Middle frontal gyrus (tissue), 1 donor: ENCODE data around the gene SETDB1.
"Not testable (repeated sequence)": the region's sequence is repeated elsewhere in the genome, so short reads cannot be mapped to it uniquely, and the experiment has no call there.

ENCODE experiments used
- DNase-seq: peaks from one replicate; pipeline ENCODE4 v3.0.0-alpha.2; 2015; ENCODE audit warnings: low spot score; ENCODE audit errors: extremely low spot score

SETDB1 gene

DNA sequence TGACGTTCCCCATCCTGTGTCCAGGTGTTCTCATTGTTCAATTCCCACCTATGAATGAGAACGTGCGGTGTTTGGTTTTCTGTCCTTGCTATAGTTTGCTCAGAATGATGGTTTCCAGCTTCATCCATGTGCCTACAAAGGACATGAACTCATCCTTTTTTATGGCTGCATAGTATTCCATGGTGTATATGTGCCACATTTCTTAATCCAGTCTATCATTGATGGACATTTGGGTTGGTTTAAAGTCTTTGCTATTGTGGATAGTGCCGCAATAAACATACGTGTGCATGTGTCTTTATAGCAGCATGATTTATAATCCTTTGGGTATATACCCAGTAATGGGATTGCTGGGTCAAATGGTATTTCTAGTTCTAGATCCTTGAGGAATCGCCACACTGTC is 2.6 kb downstream of the SETDB1 start:
- not testable (repeated sequence) for DNase-seq

DNA sequence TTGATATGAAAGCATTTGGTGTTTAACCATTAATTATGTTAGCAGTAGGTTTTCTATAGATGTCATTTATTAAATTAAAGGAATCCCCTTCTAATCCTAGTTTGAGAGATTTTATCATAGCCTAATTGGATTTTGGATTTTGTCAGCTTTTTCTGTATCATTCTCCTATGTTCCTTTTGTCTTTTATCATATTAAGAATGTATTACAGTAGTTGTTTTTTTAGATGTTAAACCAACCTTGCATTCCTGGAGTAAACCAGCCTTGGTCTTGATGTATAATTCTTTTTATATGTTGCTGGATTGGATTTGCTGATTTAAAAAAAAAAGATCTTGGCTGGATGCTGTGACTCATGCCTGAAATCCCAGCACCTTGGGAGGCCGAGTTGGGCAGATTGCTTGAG is 5.6 kb downstream of the SETDB1 start:
- DNase-seq: no peak

DNA sequence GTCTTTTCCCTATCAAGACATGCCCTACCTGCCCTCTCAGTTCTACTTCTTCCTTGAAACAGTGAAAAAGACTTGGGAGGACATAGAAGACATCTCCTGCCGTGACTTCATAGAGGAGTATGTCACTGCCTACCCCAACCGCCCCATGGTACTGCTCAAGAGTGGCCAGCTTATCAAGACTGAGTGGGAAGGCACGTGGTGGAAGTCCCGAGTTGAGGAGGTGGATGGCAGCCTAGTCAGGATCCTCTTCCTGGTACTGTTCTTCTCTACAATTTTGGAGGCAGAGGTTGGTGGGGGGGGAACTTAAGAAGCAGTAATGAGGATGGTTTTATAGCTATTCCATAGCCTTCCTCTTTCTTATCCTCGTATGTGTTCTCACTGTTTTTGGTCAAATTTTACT is 18.7 kb downstream of the SETDB1 start:
- DNase-seq: no peak

- DNase-seq: no peak
Measured at GRCh38 chr1:150954708-150955107, 28.5 kb downstream of the SETDB1 start.

GRCh38 chr1:150955280-150955679 is 29.1 kb downstream of the SETDB1 start:
- DNase-seq: no peak

GRCh38 chr1:150957666-150958065 is 31.5 kb downstream of the SETDB1 start:
- DNase-seq: no peak

- DNase-seq: no peak
Measured at GRCh38 chr1:150960646-150961045, 34.5 kb downstream of the SETDB1 start.

DNA sequence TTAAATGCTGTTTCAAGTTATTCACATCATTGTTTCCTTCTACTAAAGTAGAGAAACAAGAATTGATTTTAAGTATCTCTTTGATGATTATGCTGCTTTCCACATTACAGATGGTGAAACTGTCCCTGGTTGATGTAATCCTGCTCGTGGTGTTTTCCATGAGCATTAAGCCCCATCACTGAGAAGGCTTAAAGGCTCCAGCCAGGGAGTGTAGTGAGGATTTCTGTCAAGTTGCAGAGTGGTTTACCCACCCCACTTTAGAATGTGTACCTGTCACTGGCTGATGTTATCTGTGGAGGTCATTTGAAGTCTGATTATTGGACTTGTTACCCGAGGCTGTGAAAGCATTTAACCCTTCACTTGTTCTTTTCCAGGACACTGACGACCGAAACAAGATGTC is 35.6 kb downstream of the SETDB1 start:
- DNase-seq: no peak

GRCh38 chr1:150963321-150964163 is 37.4 kb downstream of the SETDB1 start:
- no peak for DNase-seq

DNA sequence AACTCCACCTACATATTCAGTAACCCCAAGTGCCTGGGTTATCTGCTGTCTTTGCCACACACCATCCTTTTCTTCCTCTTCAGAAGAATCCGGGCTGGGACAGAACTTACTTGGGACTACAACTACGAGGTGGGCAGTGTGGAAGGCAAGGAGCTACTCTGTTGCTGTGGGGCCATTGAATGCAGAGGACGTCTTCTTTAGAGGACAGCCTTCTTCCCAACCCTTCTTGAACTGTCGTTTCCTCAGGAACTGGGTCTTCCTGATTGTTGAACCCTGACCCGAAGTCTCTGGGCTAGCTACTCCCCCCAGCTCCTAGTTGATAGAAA is 38.0 kb downstream of the SETDB1 start:
- DNase-seq: no peak

GRCh38 chr1:150965605-150966004 is 39.4 kb downstream of the SETDB1 start:
- no peak for DNase-seq

DNA sequence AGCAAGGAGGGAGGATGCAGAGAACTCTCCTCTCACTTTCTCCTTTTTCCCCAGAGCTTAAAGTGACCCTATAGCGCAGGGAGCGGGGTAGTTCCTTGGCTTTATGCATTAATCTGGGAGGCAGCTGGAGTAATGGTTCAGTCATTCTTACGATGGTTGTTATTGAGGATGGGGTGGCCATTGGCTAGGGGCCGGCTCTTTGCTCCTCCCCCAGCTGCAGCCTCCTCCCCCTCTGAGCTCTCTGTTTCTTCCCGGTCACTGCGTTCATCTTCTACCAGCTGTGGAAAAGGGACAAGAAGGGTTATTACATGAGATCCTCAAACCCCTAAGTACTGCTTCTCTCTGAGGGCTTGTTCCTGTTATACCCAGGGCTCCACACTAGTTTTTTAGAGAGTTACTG is 39.8 kb downstream of the SETDB1 start:
- no peak for DNase-seq

DNA sequence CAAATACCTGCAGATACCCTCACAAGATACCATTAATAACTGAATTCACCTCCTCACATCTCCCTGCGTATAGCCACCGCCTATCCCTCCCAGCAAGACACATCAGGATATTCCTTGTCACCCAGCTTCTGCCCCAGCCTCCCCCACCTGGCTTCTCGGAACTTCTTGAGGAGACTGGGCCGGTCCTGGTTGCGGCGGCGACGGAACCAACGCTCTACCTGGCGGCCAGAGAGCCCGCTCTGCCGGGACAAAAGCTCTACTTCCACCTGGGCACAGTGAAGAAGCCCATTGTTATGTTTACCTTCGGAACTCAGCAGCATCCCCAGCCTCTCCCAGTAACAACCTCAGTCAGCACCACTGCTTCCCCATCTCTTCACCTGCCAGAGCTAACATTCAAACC is 41.8 kb downstream of the SETDB1 start:
- no peak for DNase-seq

DNA sequence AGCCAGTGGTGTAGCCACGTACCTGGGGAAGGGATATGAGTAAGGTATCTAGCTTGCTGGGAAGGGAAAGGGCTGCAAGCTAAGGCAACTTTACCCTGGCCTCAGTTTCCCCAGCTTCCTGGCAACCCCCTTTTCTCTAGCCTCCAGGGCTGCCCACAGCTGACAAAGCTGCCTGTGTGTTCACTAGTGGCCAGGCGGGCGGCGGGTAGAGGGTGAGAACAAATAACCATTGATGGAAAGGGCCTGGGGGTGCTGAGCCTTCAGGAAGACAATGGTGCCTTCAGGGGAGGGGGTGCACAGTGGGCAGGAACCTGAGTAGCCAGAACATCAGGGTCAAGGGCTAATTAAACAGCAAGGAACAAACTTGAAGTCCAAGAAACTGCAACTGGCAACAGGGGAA is 42.3 kb downstream of the SETDB1 start:
- no peak for DNase-seq

- no peak for DNase-seq
Measured at GRCh38 chr1:150969626-150970025, 43.5 kb downstream of the SETDB1 start.

- no peak for DNase-seq
Measured at GRCh38 chr1:150970808-150971582, 44.8 kb downstream of the SETDB1 start.

- DNase-seq: no peak
Measured at GRCh38 chr1:150971583-150972416, 45.6 kb downstream of the SETDB1 start.

- no peak for DNase-seq
Measured at GRCh38 chr1:150972417-150972940, 46.3 kb downstream of the SETDB1 start.

DNA sequence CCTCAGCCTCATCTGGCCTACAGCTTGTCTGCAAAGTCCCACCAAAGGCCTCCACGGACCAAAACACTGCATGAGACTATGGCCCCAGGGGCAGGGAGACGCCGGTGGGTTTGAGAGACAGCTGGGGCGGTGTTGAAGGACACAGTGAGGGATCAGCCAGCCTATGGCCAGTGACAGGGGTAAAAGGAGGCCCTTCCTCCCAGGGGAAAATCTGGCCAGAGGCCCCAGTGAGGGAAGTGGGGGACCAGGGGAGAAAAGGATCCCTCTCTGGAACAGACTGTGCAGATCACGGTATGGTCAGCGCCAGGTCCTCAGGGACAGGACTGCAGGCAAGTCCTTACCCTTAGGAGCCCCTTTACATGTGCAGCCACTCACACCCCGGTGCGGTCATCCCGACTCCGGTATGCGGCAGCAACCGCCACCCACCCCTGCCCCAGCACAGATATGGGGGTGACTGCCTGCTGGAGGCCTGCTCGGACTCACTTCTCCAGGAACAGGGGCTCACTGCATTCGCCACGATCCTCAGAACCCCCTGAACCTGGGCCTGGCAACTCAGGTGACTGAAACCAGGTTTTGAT is 47.2 kb downstream of the SETDB1 start:
- DNase-seq: no peak

DNA sequence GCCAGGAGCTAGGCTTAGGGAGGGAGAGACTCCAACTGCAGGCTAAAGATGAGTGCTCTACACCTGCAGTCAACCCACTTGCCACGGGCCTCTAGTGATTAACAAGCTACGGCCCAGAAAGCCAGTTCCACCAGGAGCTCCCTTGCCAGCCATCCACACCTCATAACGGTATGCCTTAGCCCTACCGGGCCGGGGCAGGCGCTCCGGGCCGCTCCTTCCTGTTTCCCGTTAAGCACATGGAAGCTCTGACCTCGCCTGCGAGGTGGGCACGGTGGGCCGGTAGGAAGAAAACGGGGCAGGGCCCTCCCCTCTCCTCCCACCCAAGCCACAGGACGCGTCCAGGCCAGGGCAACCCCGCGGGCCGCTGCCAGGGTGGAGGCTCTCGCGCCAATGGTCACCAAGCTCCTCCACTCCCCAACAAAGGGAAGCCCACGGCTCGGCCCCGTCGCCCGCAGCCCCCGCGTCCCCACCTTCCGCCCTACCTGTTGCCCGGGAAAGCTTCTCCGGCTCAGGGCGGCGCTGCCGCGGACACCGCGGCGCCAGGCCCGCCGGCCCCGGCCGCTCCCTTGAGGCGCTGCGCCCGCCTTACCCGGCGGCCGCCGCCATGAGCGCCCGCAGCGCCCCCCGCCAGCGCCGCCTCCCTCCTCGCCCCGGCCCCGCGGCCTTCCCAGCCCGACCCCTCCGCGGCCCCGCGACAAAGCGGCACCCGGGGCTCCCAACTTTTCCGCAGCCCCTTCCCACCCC is 47.8 kb downstream of the SETDB1 start:
- DNase-seq: no peak
